Measurements from ENCODE around the gene GALT. TPM values are rescaled to one million over a fixed set of nuclear protein-coding genes. Genes with fewer than 3 reads are reported as not detected.

Gene GALT
- total RNA-seq: 57.2 and 58.4 TPM in 2 replicates
- long read RNA-seq, transcript GALT-201 (11 exons, 1,768 nt): major isoform, 17 of 69 reads
- long read RNA-seq, partial matches to known transcripts: 10 of 69 reads
- long read RNA-seq, other reads (novel, unspliced or antisense): 36 of 69 reads

DNA sequence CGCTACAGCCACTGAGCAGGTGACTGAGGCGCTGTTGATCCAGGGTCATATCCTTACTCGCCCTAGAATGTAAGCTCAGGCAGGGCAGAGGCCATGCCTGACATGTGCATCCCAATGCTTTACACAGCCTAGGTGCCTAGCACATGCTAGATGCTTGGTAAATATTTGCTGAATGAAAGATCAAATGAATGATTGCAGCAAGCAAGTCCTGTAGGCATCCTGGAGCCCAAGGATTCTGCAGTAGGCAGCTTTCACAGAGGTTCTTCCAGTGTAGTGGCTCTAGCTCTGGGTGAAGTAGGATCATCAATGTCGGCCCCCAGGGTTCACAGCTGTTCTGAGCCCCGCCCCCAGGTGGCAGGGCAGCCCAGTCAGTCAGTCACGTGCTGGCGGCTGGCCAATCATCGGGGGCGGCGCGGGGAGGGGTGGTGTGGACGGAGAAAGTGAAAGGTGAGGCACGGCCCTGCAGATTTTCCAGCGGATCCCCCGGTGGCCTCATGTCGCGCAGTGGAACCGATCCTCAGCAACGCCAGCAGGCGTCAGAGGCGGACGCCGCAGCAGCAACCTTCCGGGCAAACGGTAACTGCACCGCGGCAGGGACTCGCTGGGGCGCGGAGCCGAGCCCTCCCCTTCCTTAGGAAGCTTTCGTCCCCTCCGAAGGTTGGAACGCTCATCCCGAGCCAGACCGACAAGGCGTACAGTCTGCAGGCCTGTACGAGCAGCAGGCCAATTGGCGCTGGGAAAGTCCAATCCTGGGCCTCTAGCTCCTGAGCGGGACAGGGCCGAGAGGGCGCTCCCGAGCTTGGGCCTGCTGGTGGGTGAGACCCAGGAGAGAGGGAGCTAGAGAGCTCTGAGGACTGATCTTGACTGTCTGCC is at the start of gene GALT:
GALT (plus strand) TSS at position 465 of the 873 bp plus-strand sequence; CDS start at position 495, 30 bp downstream.
- TF ChIP-seq, protein P1, sequence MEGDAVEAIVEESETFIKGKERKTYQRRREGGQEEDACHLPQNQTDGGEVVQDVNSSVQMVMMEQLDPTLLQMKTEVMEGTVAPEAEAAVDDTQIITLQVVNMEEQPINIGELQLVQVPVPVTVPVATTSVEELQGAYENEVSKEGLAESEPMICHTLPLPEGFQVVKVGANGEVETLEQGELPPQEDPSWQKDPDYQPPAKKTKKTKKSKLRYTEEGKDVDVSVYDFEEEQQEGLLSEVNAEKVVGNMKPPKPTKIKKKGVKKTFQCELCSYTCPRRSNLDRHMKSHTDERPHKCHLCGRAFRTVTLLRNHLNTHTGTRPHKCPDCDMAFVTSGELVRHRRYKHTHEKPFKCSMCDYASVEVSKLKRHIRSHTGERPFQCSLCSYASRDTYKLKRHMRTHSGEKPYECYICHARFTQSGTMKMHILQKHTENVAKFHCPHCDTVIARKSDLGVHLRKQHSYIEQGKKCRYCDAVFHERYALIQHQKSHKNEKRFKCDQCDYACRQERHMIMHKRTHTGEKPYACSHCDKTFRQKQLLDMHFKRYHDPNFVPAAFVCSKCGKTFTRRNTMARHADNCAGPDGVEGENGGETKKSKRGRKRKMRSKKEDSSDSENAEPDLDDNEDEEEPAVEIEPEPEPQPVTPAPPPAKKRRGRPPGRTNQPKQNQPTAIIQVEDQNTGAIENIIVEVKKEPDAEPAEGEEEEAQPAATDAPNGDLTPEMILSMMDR (IDR thresholded peaks at IDR 0.05): peak; percentile 51
- H3K4me1 Mint-ChIP-seq (ENCODE audit: unreplicated experiment): peaks cover 26% of the 10 kb centered on the region
- H3K27me3 Mint-ChIP-seq (ENCODE audit: unreplicated experiment): no peaks in the 10 kb centered on the region
- H3K27ac Mint-ChIP-seq (ENCODE audit: unreplicated experiment): peak within 1 kb of the TSS; percentile 82
- DNase-seq (ENCODE audit: extremely low spot score, unreplicated experiment): peak; percentile 97
- peaks cover 12% of the 10 kb centered on the region for H3K36me3 Mint-ChIP-seq (ENCODE audit: unreplicated experiment)
- peak within 1 kb of the TSS; percentile 88 for H3K4me3 Mint-ChIP-seq (ENCODE audit: unreplicated experiment)
- no peaks in the 10 kb centered on the region for H3K9me3 Mint-ChIP-seq (ENCODE audit: unreplicated experiment)

DNA sequence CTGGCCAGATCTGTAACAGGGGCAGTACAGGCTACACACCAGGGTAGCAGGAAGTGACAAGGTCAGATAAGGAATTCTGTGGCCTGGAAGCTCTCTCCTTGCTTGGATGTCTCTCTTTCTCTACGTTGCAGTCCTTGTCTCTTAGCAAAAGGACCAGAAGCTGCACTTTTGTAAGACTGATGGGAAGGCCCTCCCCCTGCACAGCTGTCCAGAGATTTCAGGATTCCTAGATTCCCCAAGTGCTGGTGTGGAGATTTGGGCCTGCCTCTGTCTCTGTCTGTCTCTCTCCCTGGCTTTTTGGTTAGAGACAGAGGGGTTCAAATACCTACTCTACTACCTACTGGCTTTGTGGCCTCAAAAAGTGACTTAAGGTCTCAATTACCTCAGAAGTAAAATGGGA is 46.9 kb upstream of the GALT start:
- Mint-ChIP-seq H3K9me3 (ENCODE audit: unreplicated experiment) (no peaks in the 10 kb centered on the region), H3K4me1 (ENCODE audit: unreplicated experiment) (no peaks in the 10 kb centered on the region), H3K4me3 (ENCODE audit: unreplicated experiment) (no peak overlapping the region), H3K27me3 (ENCODE audit: unreplicated experiment) (peaks cover 36% of the 10 kb centered on the region), H3K27ac (ENCODE audit: unreplicated experiment) (no peak overlapping the region), H3K36me3 (ENCODE audit: unreplicated experiment) (no peaks in the 10 kb centered on the region)
- DNase-seq (ENCODE audit: extremely low spot score, unreplicated experiment): no peak
- TF ChIP-seq, protein P1 (IDR thresholded peaks at IDR 0.05): no peak

DNA sequence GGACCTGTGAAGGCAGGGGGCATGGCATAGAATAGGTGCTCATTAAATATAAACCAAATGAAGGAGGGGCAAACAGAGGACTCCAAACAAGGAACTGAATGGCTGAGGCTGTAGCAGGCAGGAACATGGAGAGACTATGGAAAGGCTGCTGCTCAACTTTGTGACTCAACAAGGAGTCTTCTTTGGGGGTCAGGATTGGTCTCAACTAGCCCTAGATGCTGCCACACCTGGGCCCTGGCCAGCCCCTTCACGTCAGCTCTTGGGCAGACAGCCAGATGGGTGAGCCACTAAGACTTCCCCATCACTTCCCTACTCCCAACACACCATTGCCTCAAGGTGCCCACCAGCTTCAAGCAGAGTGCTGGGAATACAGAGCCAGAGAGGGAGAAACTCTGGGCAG is 45.6 kb upstream of the GALT start:
- DNase-seq (ENCODE audit: extremely low spot score, unreplicated experiment): no peak
- no peak overlapping the region for H3K4me3 Mint-ChIP-seq (ENCODE audit: unreplicated experiment)
- peaks cover 43% of the 10 kb centered on the region for H3K27me3 Mint-ChIP-seq (ENCODE audit: unreplicated experiment)
- no peaks in the 10 kb centered on the region for H3K4me1 Mint-ChIP-seq (ENCODE audit: unreplicated experiment)
- H3K9me3 Mint-ChIP-seq (ENCODE audit: unreplicated experiment): no peaks in the 10 kb centered on the region
- H3K27ac Mint-ChIP-seq (ENCODE audit: unreplicated experiment): no peak overlapping the region
- TF ChIP-seq, protein P1 (IDR thresholded peaks at IDR 0.05): no peak
- no peaks in the 10 kb centered on the region for H3K36me3 Mint-ChIP-seq (ENCODE audit: unreplicated experiment)

DNA sequence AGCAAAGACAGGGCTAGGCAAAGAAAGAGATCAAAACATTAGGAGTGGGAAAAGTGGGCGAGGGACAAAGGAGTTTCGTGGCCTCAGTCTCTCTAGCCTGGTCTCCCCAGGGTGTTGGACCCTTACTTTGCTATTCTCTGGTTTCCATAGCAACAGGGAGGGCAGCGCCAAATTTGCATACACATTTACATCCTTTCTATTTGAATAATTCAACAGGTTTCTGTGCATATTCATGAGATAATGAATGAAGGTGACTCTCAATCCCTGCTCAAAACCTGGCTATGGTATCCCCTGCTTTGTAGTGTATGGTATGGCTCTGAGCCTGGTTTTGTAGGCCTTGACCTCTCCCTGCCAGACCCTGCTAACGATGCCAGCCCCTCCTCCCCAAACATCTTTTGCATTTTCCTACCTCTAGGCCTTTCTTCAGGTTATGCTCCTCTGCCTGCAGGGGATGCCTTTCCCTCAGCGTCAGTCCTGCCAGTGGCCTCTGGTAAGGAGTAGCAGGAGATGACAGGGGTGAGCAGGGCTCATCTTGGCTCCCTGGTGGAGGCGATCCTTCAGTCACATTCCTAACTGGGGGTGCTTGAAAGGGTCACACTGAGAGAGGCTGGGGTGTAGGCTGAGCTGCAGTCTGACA is 44.4 kb upstream of the GALT start:
- Mint-ChIP-seq H3K27me3 (ENCODE audit: unreplicated experiment) (peaks cover 34% of the 10 kb centered on the region), H3K9me3 (ENCODE audit: unreplicated experiment) (no peaks in the 10 kb centered on the region), H3K36me3 (ENCODE audit: unreplicated experiment) (no peaks in the 10 kb centered on the region), H3K4me1 (ENCODE audit: unreplicated experiment) (no peaks in the 10 kb centered on the region), H3K4me3 (ENCODE audit: unreplicated experiment) (no peak overlapping the region), H3K27ac (ENCODE audit: unreplicated experiment) (no peak overlapping the region)
- DNase-seq (ENCODE audit: extremely low spot score, unreplicated experiment): no peak
- TF ChIP-seq, protein P1 (IDR thresholded peaks at IDR 0.05): no peak

All from osteocyte (in vitro differentiated cells).